HepG2 (cell line): Measurements from ENCODE around the gene PSENEN.

Source experiments
- CTCF ChIP-seq: sonication (generic); formaldehyde crosslinking; IDR thresholded peaks from 2 replicates; pipeline ENCODE4 v1.5.0; 2020; ENCODE audit warnings: mild to moderate bottlenecking, missing genetic modification reagents, moderate library complexity
- HIVEP1 ChIP-seq: sonication (generic); formaldehyde crosslinking; IDR thresholded peaks from 2 replicates; pipeline ENCODE4 v1.4.0; 2020; ENCODE audit warnings: mild to moderate bottlenecking, missing genetic modification reagents
- MAX ChIP-seq: IDR thresholded peaks from 2 replicates; pipeline ENCODE4 v1.6.1; 2012; ENCODE audit warnings: inconsistent platforms
- ZBTB43 ChIP-seq: sonication (generic); formaldehyde crosslinking; conservative IDR thresholded peaks from 2 replicates; pipeline ENCODE4 v1.4.0; 2020; ENCODE audit warnings: missing genetic modification reagents
- ZFP41 ChIP-seq: sonication (generic); formaldehyde crosslinking; IDR thresholded peaks from 2 replicates; pipeline ENCODE4 v1.4.0; 2020; ENCODE audit warnings: mild to moderate bottlenecking, missing genetic modification reagents, borderline replicate concordance

- TF ChIP-seq CTCF (CRISPR knock-in tag) (no peak), HIVEP1 (CRISPR knock-in tag) (no peak), ZBTB43 (CRISPR knock-in tag) (no peak), ZFP41 (CRISPR knock-in tag) (no peak), MAX (no peak)
These were observed 32.5 kb downstream of the PSENEN start for GRCh38 chr19:35777961-35778360.
